Measurements from ENCODE around the gene GRID1.

Gene GRID1

GRCh38 chr10:86308056-86308455 lies 58.5 kb downstream of the GRID1 start:
- H3K27ac Mint-ChIP-seq = no peak overlapping the region
- H3K4me3 Mint-ChIP-seq = no peak overlapping the region
- H3K36me3 Mint-ChIP-seq (ENCODE audit: low read depth) = no peaks in the 10 kb centered on the region
- peaks cover 8% of the 10 kb centered on the region for H3K27me3 Mint-ChIP-seq
- intact Hi-C loops (cut with micrococcal nuclease) = no loop called here
- H3K9me3 Mint-ChIP-seq = no peaks in the 10 kb centered on the region
- H3K4me1 Mint-ChIP-seq (ENCODE audit: low read depth) = no peaks in the 10 kb centered on the region

GRCh38 chr10:86306628-86307278 lies 59.8 kb downstream of the GRID1 start:
- H3K27me3 Mint-ChIP-seq = peaks cover 2% of the 10 kb centered on the region
- H3K9me3 Mint-ChIP-seq = no peaks in the 10 kb centered on the region
- no peak overlapping the region for H3K4me3 Mint-ChIP-seq
- no peak overlapping the region for H3K27ac Mint-ChIP-seq
- no peaks in the 10 kb centered on the region for H3K36me3 Mint-ChIP-seq (ENCODE audit: low read depth)
- intact Hi-C loops (cut with micrococcal nuclease) = no loop called here
- no peaks in the 10 kb centered on the region for H3K4me1 Mint-ChIP-seq (ENCODE audit: low read depth)

- Mint-ChIP-seq H3K9me3 (no peaks in the 10 kb centered on the region), H3K4me1 (ENCODE audit: low read depth) (no peaks in the 10 kb centered on the region), H3K27ac (no peak overlapping the region), H3K36me3 (ENCODE audit: low read depth) (no peaks in the 10 kb centered on the region), H3K27me3 (peaks cover 3% of the 10 kb centered on the region), H3K4me3 (no peak overlapping the region)
- intact Hi-C loops (cut with micrococcal nuclease) = no loop called here
These were observed 61.1 kb downstream of the GRID1 start for GRCh38 chr10:86305521-86305920.

GRCh38 chr10:86304436-86304835 lies 62.2 kb downstream of the GRID1 start:
- intact Hi-C loops (cut with micrococcal nuclease) = no loop called here
- H3K27ac Mint-ChIP-seq = no peak overlapping the region
- no peaks in the 10 kb centered on the region for H3K36me3 Mint-ChIP-seq (ENCODE audit: low read depth)
- no peak overlapping the region for H3K4me3 Mint-ChIP-seq
- peaks cover 2% of the 10 kb centered on the region for H3K27me3 Mint-ChIP-seq
- H3K4me1 Mint-ChIP-seq (ENCODE audit: low read depth) = no peaks in the 10 kb centered on the region
- no peaks in the 10 kb centered on the region for H3K9me3 Mint-ChIP-seq

GRCh38 chr10:86303626-86304025 lies 63.0 kb downstream of the GRID1 start:
- intact Hi-C loops (cut with micrococcal nuclease) = no loop called here
- Mint-ChIP-seq H3K4me3 (no peak overlapping the region), H3K9me3 (no peaks in the 10 kb centered on the region), H3K27ac (no peak overlapping the region), H3K27me3 (peaks cover 2% of the 10 kb centered on the region), H3K36me3 (ENCODE audit: low read depth) (no peaks in the 10 kb centered on the region), H3K4me1 (ENCODE audit: low read depth) (no peaks in the 10 kb centered on the region)

- Mint-ChIP-seq H3K27ac (no peak overlapping the region), H3K4me3 (no peak overlapping the region), H3K36me3 (ENCODE audit: low read depth) (no peaks in the 10 kb centered on the region), H3K4me1 (ENCODE audit: low read depth) (no peaks in the 10 kb centered on the region), H3K9me3 (no peaks in the 10 kb centered on the region), H3K27me3 (peaks cover 4% of the 10 kb centered on the region)
- intact Hi-C loops (cut with micrococcal nuclease) = no loop called here
These were observed 64.6 kb downstream of the GRID1 start for GRCh38 chr10:86301971-86302370.

GRCh38 chr10:86300931-86301830 lies 65.4 kb downstream of the GRID1 start:
- Mint-ChIP-seq H3K4me1 (ENCODE audit: low read depth) (no peaks in the 10 kb centered on the region), H3K4me3 (no peak overlapping the region), H3K27me3 (peaks cover 4% of the 10 kb centered on the region), H3K36me3 (ENCODE audit: low read depth) (no peaks in the 10 kb centered on the region), H3K9me3 (no peaks in the 10 kb centered on the region), H3K27ac (no peak overlapping the region)
- intact Hi-C loops (cut with micrococcal nuclease) = no loop called here

- Mint-ChIP-seq H3K27ac (no peak overlapping the region), H3K27me3 (peaks cover 4% of the 10 kb centered on the region), H3K4me1 (ENCODE audit: low read depth) (no peaks in the 10 kb centered on the region), H3K4me3 (no peak overlapping the region), H3K9me3 (no peaks in the 10 kb centered on the region), H3K36me3 (ENCODE audit: low read depth) (no peaks in the 10 kb centered on the region)
- intact Hi-C loops (cut with micrococcal nuclease) = no loop called here
These were observed 66.1 kb downstream of the GRID1 start for GRCh38 chr10:86300399-86300925.

- H3K36me3 Mint-ChIP-seq (ENCODE audit: low read depth) = no peaks in the 10 kb centered on the region
- H3K27me3 Mint-ChIP-seq = peaks cover 4% of the 10 kb centered on the region
- intact Hi-C loops (cut with micrococcal nuclease) = no loop called here
- H3K9me3 Mint-ChIP-seq = no peaks in the 10 kb centered on the region
- H3K4me1 Mint-ChIP-seq (ENCODE audit: low read depth) = no peaks in the 10 kb centered on the region
- no peak overlapping the region for H3K4me3 Mint-ChIP-seq
- no peak overlapping the region for H3K27ac Mint-ChIP-seq
These were observed 67.0 kb downstream of the GRID1 start for GRCh38 chr10:86299562-86299961.

- intact Hi-C loops (cut with micrococcal nuclease) = no loop called here
- H3K27ac Mint-ChIP-seq = no peak overlapping the region
- H3K4me3 Mint-ChIP-seq = no peak overlapping the region
- H3K36me3 Mint-ChIP-seq (ENCODE audit: low read depth) = no peaks in the 10 kb centered on the region
- no peaks in the 10 kb centered on the region for H3K4me1 Mint-ChIP-seq (ENCODE audit: low read depth)
- no peaks in the 10 kb centered on the region for H3K9me3 Mint-ChIP-seq
- peaks cover 4% of the 10 kb centered on the region for H3K27me3 Mint-ChIP-seq
These were observed 68.0 kb downstream of the GRID1 start for GRCh38 chr10:86298501-86299001.

GRCh38 chr10:86295791-86296190 lies 70.8 kb downstream of the GRID1 start:
- no peak overlapping the region for H3K4me3 Mint-ChIP-seq
- no peaks in the 10 kb centered on the region for H3K36me3 Mint-ChIP-seq (ENCODE audit: low read depth)
- no peaks in the 10 kb centered on the region for H3K4me1 Mint-ChIP-seq (ENCODE audit: low read depth)
- H3K9me3 Mint-ChIP-seq = no peaks in the 10 kb centered on the region
- intact Hi-C loops (cut with micrococcal nuclease) = no loop called here
- peaks cover 4% of the 10 kb centered on the region for H3K27me3 Mint-ChIP-seq
- H3K27ac Mint-ChIP-seq = no peak overlapping the region

- peaks cover 2% of the 10 kb centered on the region for H3K27me3 Mint-ChIP-seq
These were observed 71.2 kb downstream of the GRID1 start for GRCh38 chr10:86295351-86295750.

GRCh38 chr10:86294346-86295265 lies 72.0 kb downstream of the GRID1 start:
- intact Hi-C loops (cut with micrococcal nuclease) = no loop called here
- Mint-ChIP-seq H3K27ac (no peak overlapping the region), H3K4me1 (ENCODE audit: low read depth) (no peaks in the 10 kb centered on the region), H3K9me3 (no peaks in the 10 kb centered on the region), H3K4me3 (no peak overlapping the region), H3K36me3 (ENCODE audit: low read depth) (no peaks in the 10 kb centered on the region), H3K27me3 (peaks cover 2% of the 10 kb centered on the region)

More at GRCh38 chr10:86295351-86295750, 71.2 kb downstream of the GRID1 start:
- Mint-ChIP-seq H3K36me3 (ENCODE audit: low read depth) (no peaks in the 10 kb centered on the region), H3K4me1 (ENCODE audit: low read depth) (no peaks in the 10 kb centered on the region), H3K27ac (no peak overlapping the region), H3K4me3 (no peak overlapping the region), H3K9me3 (no peaks in the 10 kb centered on the region)
- intact Hi-C loops (cut with micrococcal nuclease) = no loop called here

All from dendritic cell treated with granulocyte-macrophage colony-stimulating factor and Interleukin-4, amounts not matched to agents 40 ng/mL and 50 ng/mL, for 4 days (primary cell).